NCI-H1092 treated with DMSO at 0.1 percent for 48 hours (cell line): Measurements from ENCODE around the gene ROBO2.
A peak's percentile ranks its signal among the peaks of the same experiment; 100 is the strongest.

ENCODE experiments used
- DNase-seq: peaks from one replicate; lab custom pipeline; 2025; lab: John Stamatoyannopoulos, UW

ROBO2 gene

GRCh38 chr3:77256584-77257503 lies 216.9 kb downstream of the ROBO2 start:
- DNase-seq, result peak; percentile 98

- DNase-seq, result peak; percentile 37
Observed at GRCh38 chr3:77259694-77260093, 219.8 kb downstream of the ROBO2 start.

GRCh38 chr3:77262361-77262760 lies 222.5 kb downstream of the ROBO2 start:
- DNase-seq, result no peak

- no peak for DNase-seq
Observed at GRCh38 chr3:77267589-77267988, 227.7 kb downstream of the ROBO2 start.

GRCh38 chr3:77271306-77271705 lies 231.4 kb downstream of the ROBO2 start:
- DNase-seq, result no peak

- no peak for DNase-seq
Observed at GRCh38 chr3:77271711-77272110, 231.8 kb downstream of the ROBO2 start.

- DNase-seq, result no peak
Observed at GRCh38 chr3:77279276-77279675, 239.4 kb downstream of the ROBO2 start.

- no peak for DNase-seq
Observed at GRCh38 chr3:77281721-77282120, 241.8 kb downstream of the ROBO2 start.

GRCh38 chr3:77283108-77283507 lies 243.2 kb downstream of the ROBO2 start:
- DNase-seq, result no peak

- no peak for DNase-seq
Observed at GRCh38 chr3:77288348-77288747, 248.4 kb downstream of the ROBO2 start.

GRCh38 chr3:77296527-77296926 lies 256.6 kb downstream of the ROBO2 start:
- no peak for DNase-seq

GRCh38 chr3:77298417-77298816 lies 258.5 kb downstream of the ROBO2 start:
- no peak for DNase-seq

- DNase-seq, result peak; percentile 88
Observed at GRCh38 chr3:77303955-77304699, 264.2 kb downstream of the ROBO2 start.

GRCh38 chr3:77304700-77305021 lies 264.8 kb downstream of the ROBO2 start:
- peak; percentile 87 for DNase-seq

- no peak for DNase-seq
Observed at GRCh38 chr3:77309460-77309859, 269.6 kb downstream of the ROBO2 start.

- DNase-seq, result no peak
Observed at GRCh38 chr3:77313843-77314242, 273.9 kb downstream of the ROBO2 start.

GRCh38 chr3:77319711-77320110 lies 279.8 kb downstream of the ROBO2 start:
- no peak for DNase-seq

GRCh38 chr3:77320514-77320913 lies 280.6 kb downstream of the ROBO2 start:
- no peak for DNase-seq

- no peak for DNase-seq
Observed at GRCh38 chr3:77321646-77322045, 281.7 kb downstream of the ROBO2 start.

GRCh38 chr3:77323626-77324025 lies 283.7 kb downstream of the ROBO2 start:
- DNase-seq, result no peak

GRCh38 chr3:77324105-77324504 lies 284.2 kb downstream of the ROBO2 start:
- no peak for DNase-seq

GRCh38 chr3:77325280-77325679 lies 285.4 kb downstream of the ROBO2 start:
- no peak for DNase-seq

GRCh38 chr3:77325702-77326101 lies 285.8 kb downstream of the ROBO2 start:
- no peak for DNase-seq
